Measurements from ENCODE around the gene ZNF160. TPM values are rescaled to one million over a fixed set of nuclear protein-coding genes. Genes with fewer than 3 reads are reported as not detected.

ZNF160 gene
- total and polyA plus RNA-seq, 2 donors (not counting 1 experiment from before 2014, with no cell fraction given) = 21.0 to 28.9 TPM

DNA sequence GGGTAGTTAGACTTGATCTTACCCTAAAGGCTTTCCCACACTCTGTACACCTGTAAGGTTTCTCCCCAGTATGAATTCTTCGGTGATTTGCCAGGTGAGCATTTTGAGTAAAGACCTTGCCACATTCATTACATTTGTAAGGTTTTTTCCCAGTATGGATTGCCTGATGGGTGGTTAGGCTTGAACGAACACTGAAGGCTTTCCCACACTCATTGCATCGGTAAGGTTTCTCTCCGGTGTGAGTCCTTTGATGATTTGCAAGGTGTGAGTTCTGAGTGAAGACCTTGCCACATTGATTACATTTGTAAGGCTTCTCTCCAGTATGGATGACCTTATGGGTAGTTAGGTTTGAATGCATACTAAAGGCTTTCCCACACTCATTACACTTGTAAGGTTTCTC, 35.0 kb downstream of the ZNF160 start:
- peaks cover 6% of the 10 kb centered on the region for H3K9me3 ChIP-seq (ENCODE audit: control insufficient read depth, insufficient read depth, low read depth, low read length)
- H3K27ac ChIP-seq (ENCODE audit: insufficient read depth, low read length) = no peak overlapping the region
- H3K79me2 ChIP-seq (ENCODE audit: control insufficient read depth, insufficient read depth, low read length) = no peaks in the 10 kb centered on the region
- no peak for DNase-seq (ENCODE audit: low read depth in 2 of 2)
- H4K20me1 ChIP-seq (ENCODE audit: control insufficient read depth, extremely low read depth, insufficient read depth, low read length) = no peaks in the 10 kb centered on the region
- no peak overlapping the region for H3K4me2 ChIP-seq (ENCODE audit: extremely low read depth, insufficient read depth, low read length)
- H3K4me1 ChIP-seq (ENCODE audit: control insufficient read depth, extremely low read depth, insufficient read depth, low read length) = no peaks in the 10 kb centered on the region
- TF ChIP-seq EZH2 (IDR thresholded peaks at IDR 0.05; ENCODE audit: low read length, missing control alignments) = no peak
- no peak overlapping the region for H3K9ac ChIP-seq (ENCODE audit: insufficient read depth, low read length)
- no peaks in the 10 kb centered on the region for H3K27me3 ChIP-seq (ENCODE audit: control insufficient read depth, insufficient read depth, low read length)
- H3K4me3 ChIP-seq (replicated peaks in 1 of 4; ENCODE audit: control extremely low read depth in 1 of 4, insufficient read depth in 1 of 4, low read depth in 3 of 4, low read length in 4 of 4) = no peak overlapping the region
- H3K36me3 ChIP-seq (ENCODE audit: control insufficient read depth, insufficient read depth, low read length) = peaks cover 2% of the 10 kb centered on the region
- no peak overlapping the region for H2AFZ ChIP-seq (ENCODE audit: low read length)

DNA sequence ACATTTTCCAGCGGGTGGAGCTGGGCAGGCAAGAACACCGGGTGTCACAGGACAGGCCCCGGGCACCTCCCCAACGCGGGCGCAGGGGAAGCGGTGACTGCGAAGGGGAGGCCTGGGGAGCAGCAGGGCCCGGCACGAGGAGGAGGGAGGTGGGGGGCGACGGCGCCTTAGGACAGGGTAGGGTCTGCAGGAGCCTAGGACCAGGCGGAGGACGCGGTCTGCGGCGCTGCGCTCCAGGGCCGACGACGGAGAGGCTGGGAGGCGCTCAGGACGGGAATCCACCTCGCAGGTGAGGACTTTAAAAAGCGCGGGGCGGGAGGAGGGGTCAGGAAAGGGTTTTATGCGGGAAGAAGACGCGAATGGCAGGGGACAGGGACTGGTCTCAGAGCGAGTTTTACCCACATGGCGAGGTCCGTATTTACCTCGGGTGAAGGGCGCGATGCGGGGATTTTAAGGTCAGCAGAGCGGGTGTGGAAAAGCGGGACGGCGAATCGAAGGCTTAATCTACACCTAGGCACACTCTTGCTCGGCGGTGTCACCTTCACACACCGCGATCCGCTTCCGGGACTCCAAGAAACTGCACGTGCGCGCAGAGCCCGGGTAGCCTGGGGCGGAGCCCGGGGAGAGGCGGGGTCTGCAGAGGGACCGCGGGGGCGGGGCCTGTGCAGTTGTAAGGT, 45.2 kb downstream of the ZNF160 start:
- DNase-seq (ENCODE audit: low read depth in 2 of 2) = no peak
- TF ChIP-seq, protein P1, sequence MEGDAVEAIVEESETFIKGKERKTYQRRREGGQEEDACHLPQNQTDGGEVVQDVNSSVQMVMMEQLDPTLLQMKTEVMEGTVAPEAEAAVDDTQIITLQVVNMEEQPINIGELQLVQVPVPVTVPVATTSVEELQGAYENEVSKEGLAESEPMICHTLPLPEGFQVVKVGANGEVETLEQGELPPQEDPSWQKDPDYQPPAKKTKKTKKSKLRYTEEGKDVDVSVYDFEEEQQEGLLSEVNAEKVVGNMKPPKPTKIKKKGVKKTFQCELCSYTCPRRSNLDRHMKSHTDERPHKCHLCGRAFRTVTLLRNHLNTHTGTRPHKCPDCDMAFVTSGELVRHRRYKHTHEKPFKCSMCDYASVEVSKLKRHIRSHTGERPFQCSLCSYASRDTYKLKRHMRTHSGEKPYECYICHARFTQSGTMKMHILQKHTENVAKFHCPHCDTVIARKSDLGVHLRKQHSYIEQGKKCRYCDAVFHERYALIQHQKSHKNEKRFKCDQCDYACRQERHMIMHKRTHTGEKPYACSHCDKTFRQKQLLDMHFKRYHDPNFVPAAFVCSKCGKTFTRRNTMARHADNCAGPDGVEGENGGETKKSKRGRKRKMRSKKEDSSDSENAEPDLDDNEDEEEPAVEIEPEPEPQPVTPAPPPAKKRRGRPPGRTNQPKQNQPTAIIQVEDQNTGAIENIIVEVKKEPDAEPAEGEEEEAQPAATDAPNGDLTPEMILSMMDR (conservative IDR thresholded peaks at IDR 0.05 in 1 of 2, IDR thresholded peaks at IDR 0.05 in 1 of 2; ENCODE audit: low read depth in 1 of 2, low read length in 2 of 2) = no peak
- TF ChIP-seq EZH2 (IDR thresholded peaks at IDR 0.05; ENCODE audit: low read length, missing control alignments) = no peak
- Histone ChIP-seq H3K4me3 (replicated peaks in 1 of 4; ENCODE audit: control extremely low read depth in 1 of 4, insufficient read depth in 1 of 4, low read depth in 3 of 4, low read length in 4 of 4) (peak overlapping the region in 2 of 4 experiments; percentile 29 to 43), H3K4me1 (ENCODE audit: control insufficient read depth, extremely low read depth, insufficient read depth, low read length) (no peaks in the 10 kb centered on the region), H3K9me3 (ENCODE audit: control insufficient read depth, insufficient read depth, low read depth, low read length) (no peaks in the 10 kb centered on the region), H3K79me2 (ENCODE audit: control insufficient read depth, insufficient read depth, low read length) (no peaks in the 10 kb centered on the region), H3K27me3 (ENCODE audit: control insufficient read depth, insufficient read depth, low read length) (no peaks in the 10 kb centered on the region), H3K9ac (ENCODE audit: insufficient read depth, low read length) (no peak overlapping the region), H3K36me3 (ENCODE audit: control insufficient read depth, insufficient read depth, low read length) (no peaks in the 10 kb centered on the region), H3K27ac (ENCODE audit: insufficient read depth, low read length) (no peak overlapping the region), H2AFZ (ENCODE audit: low read length) (no peak overlapping the region), H4K20me1 (ENCODE audit: control insufficient read depth, extremely low read depth, insufficient read depth, low read length) (no peaks in the 10 kb centered on the region), H3K4me2 (ENCODE audit: extremely low read depth, insufficient read depth, low read length) (peak overlapping the region; percentile 35)

GRCh38 chr19:53055117-53055516, 48.1 kb downstream of the ZNF160 start:
- H3K9ac ChIP-seq (ENCODE audit: insufficient read depth, low read length) = no peak overlapping the region
- no peak for DNase-seq (ENCODE audit: low read depth in 2 of 2)

More at GRCh38 chr19:53055117-53055516, 48.1 kb downstream of the ZNF160 start:
- Histone ChIP-seq H3K79me2 (ENCODE audit: control insufficient read depth, insufficient read depth, low read length) (no peaks in the 10 kb centered on the region), H3K4me1 (ENCODE audit: control insufficient read depth, extremely low read depth, insufficient read depth, low read length) (no peaks in the 10 kb centered on the region), H2AFZ (ENCODE audit: low read length) (no peak overlapping the region), H3K27ac (ENCODE audit: insufficient read depth, low read length) (no peak overlapping the region), H3K9me3 (ENCODE audit: control insufficient read depth, insufficient read depth, low read depth, low read length) (no peaks in the 10 kb centered on the region), H4K20me1 (ENCODE audit: control insufficient read depth, extremely low read depth, insufficient read depth, low read length) (no peaks in the 10 kb centered on the region), H3K4me3 (replicated peaks in 1 of 4; ENCODE audit: control extremely low read depth in 1 of 4, insufficient read depth in 1 of 4, low read depth in 3 of 4, low read length in 4 of 4) (no peak overlapping the region), H3K36me3 (ENCODE audit: control insufficient read depth, insufficient read depth, low read length) (no peaks in the 10 kb centered on the region), H3K4me2 (ENCODE audit: extremely low read depth, insufficient read depth, low read length) (no peak overlapping the region), H3K27me3 (ENCODE audit: control insufficient read depth, insufficient read depth, low read length) (no peaks in the 10 kb centered on the region)
- TF ChIP-seq, protein P1 (conservative IDR thresholded peaks at IDR 0.05 in 1 of 2, IDR thresholded peaks at IDR 0.05 in 1 of 2; ENCODE audit: low read depth in 1 of 2, low read length in 2 of 2) = no peak
- no peak for TF ChIP-seq EZH2 (IDR thresholded peaks at IDR 0.05; ENCODE audit: low read length, missing control alignments)
